Hepatocyte (in vitro differentiated cells): ENCODE data around the gene C1orf232. TPM values are rescaled to one million over a fixed set of nuclear protein-coding genes. Genes with fewer than 3 reads are reported as not detected.

Source experiments
- DNase-seq: peaks from one replicate; pipeline ENCODE4 v3.0.0-alpha.2; 2016; ENCODE audit warnings: low spot score
- H2AFZ ChIP-seq: fragments of 200-600 bp; sonication (generic); 2 replicates; pipeline ENCODE4 v1.6.0; 2016; ENCODE audit warnings: antibody characterized with exemption, mild to moderate bottlenecking
- H3K27ac ChIP-seq: fragments of 200-600 bp; sonication (generic); 2 replicates; pipeline ENCODE4 v1.5.1; 2016; ENCODE audit warnings: mild to moderate bottlenecking
- H3K27me3 ChIP-seq: fragments of 200-600 bp; sonication (generic); 2 replicates; pipeline ENCODE4 v1.6.1; 2016
- H3K36me3 ChIP-seq: fragments of 200-600 bp; sonication (generic); replicated peaks from 2 replicates; pipeline ENCODE4 v1.5.1; 2016; ENCODE audit warnings: low read depth; ENCODE audit not compliant: insufficient read depth
- H3K4me1 ChIP-seq: fragments of 200-600 bp; sonication (generic); 2 replicates; pipeline ENCODE4 v1.5.1; 2016; ENCODE audit warnings: mild to moderate bottlenecking, moderate library complexity; ENCODE audit not compliant: insufficient read depth
- H3K4me2 ChIP-seq: fragments of 200-600 bp; sonication (generic); 2 replicates; pipeline ENCODE4 v1.6.0; 2016
- H3K4me3 ChIP-seq: fragments of 200-600 bp; sonication (generic); 2 replicates; pipeline ENCODE4 v1.5.1; 2016; ENCODE audit warnings: mild to moderate bottlenecking
- H3K79me2 ChIP-seq: fragments of 200-600 bp; sonication (generic); 2 replicates; pipeline ENCODE4 v1.6.0; 2017; ENCODE audit warnings: mild to moderate bottlenecking
- H3K9me2 ChIP-seq: fragments of 200-600 bp; sonication (generic); replicated peaks from 2 replicates; pipeline ENCODE4 v1.6.0; 2017; ENCODE audit warnings: mild to moderate bottlenecking; ENCODE audit not compliant: insufficient read depth
- H3K9me3 ChIP-seq: fragments of 200-600 bp; sonication (generic); 2 replicates; pipeline ENCODE4 v1.5.1; 2016; ENCODE audit warnings: low read depth, mild to moderate bottlenecking
- H4K20me1 ChIP-seq: fragments of 200-600 bp; sonication (generic); 2 replicates; pipeline ENCODE4 v1.6.0; 2016; ENCODE audit warnings: mild to moderate bottlenecking; ENCODE audit not compliant: insufficient read depth, poor library complexity, severe bottlenecking
- CTCF ChIP-seq: fragments of 200-600 bp; sonication (generic); IDR thresholded peaks from 2 replicates; pipeline ENCODE4 v1.5.1; 2016; ENCODE audit warnings: antibody characterized with exemption, mild to moderate bottlenecking; ENCODE audit not compliant: poor library complexity
- EZH2 ChIP-seq: fragments of 200-600 bp; sonication (generic); IDR thresholded peaks from 2 replicates; pipeline ENCODE4 v1.6.1; 2016; ENCODE audit warnings: antibody characterized with exemption, mild to moderate bottlenecking, borderline replicate concordance
- EZH2phosphoT487 ChIP-seq: fragments of 200-600 bp; sonication (generic); IDR thresholded peaks from one replicate; pipeline ENCODE4 v1.6.1; 2018; ENCODE audit warnings: antibody characterized with exemption, mild to moderate bottlenecking, low read depth, moderate library complexity; ENCODE audit not compliant: unreplicated experiment, severe bottlenecking
- WGBS: methylation state at CpG from one replicate; pipeline ENCODE4 v1.1.6; 2016; ENCODE audit warnings: low lambda C conversion rate; ENCODE audit errors: missing lambda C conversion rate; 5-methylcytosine and 5-hydroxymethylcytosine counted together
- polyA plus RNA-seq: library from polyadenylated mRNA; unstranded; fragments of >200 nt; fragmentation: Nextera tagmentation; extraction: Ambion mirVana; gene quantifications from 2 replicates; pipeline ENCODE4 v1.2.1, GENCODE V29; 2016
- total RNA-seq: library from RNA; depleted of rRNA; stranded (reverse); fragments of >200 nt; gene quantifications from 2 replicates; pipeline ENCODE4 v1.2.3, GENCODE V29; 2014

The C1orf232 gene
- total and polyA plus RNA-seq, 2 experiments from 2014 or later, result not detected

GRCh38 chr1:26125382-26125781, 43.4 kb downstream of the C1orf232 start:
- TF ChIP-seq EZH2 (no peak), CTCF (no peak), EZH2phosphoT487 (no peak)
- Histone ChIP-seq H3K4me3 (no peak overlapping the region), H3K27ac (no peak overlapping the region), H3K36me3 (no peaks in the 10 kb centered on the region), H3K9me2 (no peaks in the 10 kb centered on the region), H3K4me1 (peaks cover 3% of the 10 kb centered on the region), H2AFZ (no peak overlapping the region), H3K4me2 (no peak overlapping the region), H3K79me2 (peaks cover 15% of the 10 kb centered on the region), H3K9me3 (no peaks in the 10 kb centered on the region), H3K27me3 (no peaks in the 10 kb centered on the region), H4K20me1 (peaks cover 4% of the 10 kb centered on the region)
- DNase-seq, result no peak

DNA sequence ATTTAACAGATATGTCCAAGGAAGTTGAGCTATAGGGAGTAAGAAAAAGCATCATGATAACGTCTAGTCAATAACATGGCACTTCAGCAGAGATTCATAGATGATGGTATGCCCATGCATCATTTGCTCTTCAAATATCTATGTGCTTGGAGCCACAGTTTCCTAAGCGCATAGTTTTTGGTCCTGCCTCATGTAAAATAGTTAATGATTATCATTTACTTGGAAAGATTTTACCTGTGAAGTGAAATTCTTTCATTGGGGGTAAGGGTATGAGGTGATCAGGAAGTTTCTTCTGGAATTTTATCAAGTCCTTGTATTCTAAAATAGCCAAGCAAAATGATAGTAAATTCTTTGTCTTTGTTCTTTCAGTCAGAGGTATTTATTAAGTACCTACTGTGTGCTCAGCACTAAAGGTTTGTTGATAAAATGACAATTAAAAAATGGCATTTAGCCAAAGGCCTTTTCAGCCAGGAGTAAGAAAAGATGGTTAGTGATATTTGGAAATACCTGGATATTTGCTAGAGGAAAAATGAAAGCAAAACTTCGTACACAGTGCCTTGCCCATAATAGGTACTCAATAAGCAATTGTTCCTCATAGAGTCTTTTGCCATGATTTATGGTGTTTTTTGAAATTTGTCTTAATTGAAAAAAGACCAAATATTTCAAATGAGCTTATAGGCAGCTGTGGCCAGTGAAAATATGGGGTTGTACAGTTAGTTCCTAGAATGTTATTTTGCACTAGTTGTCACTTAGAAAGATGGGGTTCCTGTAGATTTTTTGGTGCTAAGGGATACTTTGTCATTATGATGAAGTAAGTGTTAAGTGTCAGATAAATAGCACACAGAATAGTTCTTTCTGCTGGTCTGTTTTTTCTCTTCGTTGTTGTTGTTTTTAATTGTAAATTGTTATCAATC, 44.1 kb downstream of the C1orf232 start:
- no peaks in the 10 kb centered on the region for H3K9me3 ChIP-seq
- TF ChIP-seq EZH2phosphoT487 (no peak), CTCF (no peak), EZH2 (no peak)
- peaks cover 3% of the 10 kb centered on the region for H3K4me1 ChIP-seq
- no peak for DNase-seq
- H3K4me2 ChIP-seq, result no peak overlapping the region
- H3K9me2 ChIP-seq, result no peaks in the 10 kb centered on the region
- H3K27ac ChIP-seq, result no peak overlapping the region
- H2AFZ ChIP-seq, result no peak overlapping the region
- H3K36me3 ChIP-seq, result no peaks in the 10 kb centered on the region
- H4K20me1 ChIP-seq, result peaks cover 4% of the 10 kb centered on the region
- WGBS, result 92% methylated on average over 4 of the region's 4 CpGs
- H3K4me3 ChIP-seq, result no peak overlapping the region
- H3K27me3 ChIP-seq, result no peaks in the 10 kb centered on the region
- peaks cover 15% of the 10 kb centered on the region for H3K79me2 ChIP-seq

GRCh38 chr1:26122988-26123973, 45.5 kb downstream of the C1orf232 start:
- 90% methylated on average over 7 of the region's 7 CpGs for WGBS
- H3K27me3 ChIP-seq, result no peaks in the 10 kb centered on the region
- H3K9me3 ChIP-seq, result no peaks in the 10 kb centered on the region
- H3K36me3 ChIP-seq, result no peaks in the 10 kb centered on the region
- H3K4me3 ChIP-seq, result no peak overlapping the region
- H4K20me1 ChIP-seq, result peaks cover 4% of the 10 kb centered on the region
- no peak overlapping the region for H3K4me2 ChIP-seq
- no peak overlapping the region for H2AFZ ChIP-seq
- no peaks in the 10 kb centered on the region for H3K9me2 ChIP-seq
- TF ChIP-seq EZH2 (no peak), CTCF (no peak), EZH2phosphoT487 (no peak)
- H3K4me1 ChIP-seq, result peaks cover 3% of the 10 kb centered on the region
- no peak for DNase-seq
- H3K79me2 ChIP-seq, result peaks cover 15% of the 10 kb centered on the region
- H3K27ac ChIP-seq, result no peak overlapping the region
